A673 (cell line): ENCODE results near the gene FGFBP3.

Experiments used
- EZH2 ChIP-seq: fragments of 200-600 bp; sonication (generic); IDR thresholded peaks from 2 replicates; pipeline ENCODE4 v1.6.1; 2017; ENCODE audit warnings: borderline replicate concordance, low read depth, mild to moderate bottlenecking, mixed read lengths, antibody characterized with exemption, low read length; ENCODE audit not compliant: poor library complexity, severe bottlenecking
- TF ChIP-seq, protein P1 (sequence below): fragments of 300-800, 200-600 bp; sonication (generic); conservative IDR thresholded peaks from 2 replicates; pipeline ENCODE4 v1.5.1; 2017; ENCODE audit warnings: low read depth, mild to moderate bottlenecking, antibody characterized with exemption, low read length, moderate library complexity, mixed read lengths

DNA sequence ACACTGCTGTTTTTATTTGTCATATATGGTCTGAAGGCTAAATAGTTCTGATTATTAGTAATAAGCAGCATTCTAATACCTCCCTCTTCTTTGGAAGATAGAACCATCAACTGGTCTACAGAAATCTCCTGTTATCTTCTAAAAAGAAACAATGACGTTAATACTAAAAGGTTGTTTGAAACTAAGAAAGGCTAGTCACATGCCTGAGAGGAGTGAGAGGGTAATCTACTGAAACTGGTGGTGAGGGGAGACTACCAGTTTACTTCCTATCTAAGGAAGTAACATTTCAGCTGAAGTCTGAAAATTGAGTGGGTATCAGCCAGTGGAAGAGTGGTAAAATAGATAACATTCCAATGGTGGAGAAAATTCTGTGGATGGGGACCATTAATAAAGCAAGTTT lies 48.4 kb downstream of the FGFBP3 start:
- TF ChIP-seq, protein P1, sequence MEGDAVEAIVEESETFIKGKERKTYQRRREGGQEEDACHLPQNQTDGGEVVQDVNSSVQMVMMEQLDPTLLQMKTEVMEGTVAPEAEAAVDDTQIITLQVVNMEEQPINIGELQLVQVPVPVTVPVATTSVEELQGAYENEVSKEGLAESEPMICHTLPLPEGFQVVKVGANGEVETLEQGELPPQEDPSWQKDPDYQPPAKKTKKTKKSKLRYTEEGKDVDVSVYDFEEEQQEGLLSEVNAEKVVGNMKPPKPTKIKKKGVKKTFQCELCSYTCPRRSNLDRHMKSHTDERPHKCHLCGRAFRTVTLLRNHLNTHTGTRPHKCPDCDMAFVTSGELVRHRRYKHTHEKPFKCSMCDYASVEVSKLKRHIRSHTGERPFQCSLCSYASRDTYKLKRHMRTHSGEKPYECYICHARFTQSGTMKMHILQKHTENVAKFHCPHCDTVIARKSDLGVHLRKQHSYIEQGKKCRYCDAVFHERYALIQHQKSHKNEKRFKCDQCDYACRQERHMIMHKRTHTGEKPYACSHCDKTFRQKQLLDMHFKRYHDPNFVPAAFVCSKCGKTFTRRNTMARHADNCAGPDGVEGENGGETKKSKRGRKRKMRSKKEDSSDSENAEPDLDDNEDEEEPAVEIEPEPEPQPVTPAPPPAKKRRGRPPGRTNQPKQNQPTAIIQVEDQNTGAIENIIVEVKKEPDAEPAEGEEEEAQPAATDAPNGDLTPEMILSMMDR: no peak
- no peak for TF ChIP-seq EZH2
